ENCODE results near the gene SNX21. TPM values are rescaled to one million over a fixed set of nuclear protein-coding genes. Genes with fewer than 3 reads are reported as not detected.

Gene SNX21
- total and polyA plus RNA-seq, 2 donors (not counting 3 experiments of a cell fraction or from before 2014, with no cell fraction given), result 11.6 to 11.9 TPM

GRCh38 chr20:45887346-45887715, 53.7 kb downstream of the SNX21 start, which contains the start of gene SPATA25:
TSS of gene SPATA25 (minus strand) at chr20:45887622. CDS start at chr20:45887590, 32 bp downstream.
- no peaks in the 10 kb centered on the region for H3K9me3 ChIP-seq (replicated peaks; ENCODE audit: control insufficient read depth, insufficient read depth, low read length)
- intact Hi-C loops (cut with micrococcal nuclease), result no loop called here
- H3K27ac ChIP-seq (ENCODE audit: insufficient read depth, low read depth, low read length), result no peak within 1 kb of the TSS
- CTCF ChIA-PET, result interaction anchor here (1.5 kb wide), 1 partner anchor 63 kb away, joined by 4 read pairs; no protein-coding TSS in a partner anchor
- no peaks in the 10 kb centered on the region for H3K9me1 ChIP-seq (replicated peaks; ENCODE audit: control insufficient read depth, extremely low read depth, insufficient read depth, low read length)
- dilution Hi-C loops (cut with MboI; ENCODE audit: extremely low pct_ligation_motif_present, low sequenced_read_pairs), result no loop called here
- H4K20me1 ChIP-seq (replicated peaks; ENCODE audit: control insufficient read depth, extremely low read depth, insufficient read depth, low read length), result no peaks in the 10 kb centered on the region
- peaks cover 25% of the 10 kb centered on the region for H3K4me1 ChIP-seq (ENCODE audit: control insufficient read depth, extremely low read depth, insufficient read depth, low read length)
- POLR2A ChIA-PET, result no interaction called here
- no TSS peak for BruUV-seq (replicated peaks)
- TF ChIP-seq POLR2AphosphoS5 (IDR thresholded peaks at IDR 0.05; ENCODE audit: insufficient read depth, low read depth, low read length) (no peak), MYC (IDR thresholded peaks at IDR 0.05; ENCODE audit: low read depth, low read length) (no peak), FOS (IDR thresholded peaks at IDR 0.05; ENCODE audit: borderline replicate concordance, insufficient read depth, low read length) (no peak), JUN (IDR thresholded peaks at IDR 0.05; ENCODE audit: borderline replicate concordance, insufficient read depth, insufficient read length, low read depth) (no peak), GATA2 (IDR thresholded peaks at IDR 0.05; ENCODE audit: insufficient read depth, insufficient read length, low read depth, low read length) (no peak), POLR2A (IDR thresholded peaks at IDR 0.05; ENCODE audit: low read depth, low read length) (no peak), EZH2 (IDR thresholded peaks at IDR 0.05; ENCODE audit: borderline replicate concordance, low read depth, low read length, severe bottlenecking) (no peak)
- TF ChIP-seq, protein P1, sequence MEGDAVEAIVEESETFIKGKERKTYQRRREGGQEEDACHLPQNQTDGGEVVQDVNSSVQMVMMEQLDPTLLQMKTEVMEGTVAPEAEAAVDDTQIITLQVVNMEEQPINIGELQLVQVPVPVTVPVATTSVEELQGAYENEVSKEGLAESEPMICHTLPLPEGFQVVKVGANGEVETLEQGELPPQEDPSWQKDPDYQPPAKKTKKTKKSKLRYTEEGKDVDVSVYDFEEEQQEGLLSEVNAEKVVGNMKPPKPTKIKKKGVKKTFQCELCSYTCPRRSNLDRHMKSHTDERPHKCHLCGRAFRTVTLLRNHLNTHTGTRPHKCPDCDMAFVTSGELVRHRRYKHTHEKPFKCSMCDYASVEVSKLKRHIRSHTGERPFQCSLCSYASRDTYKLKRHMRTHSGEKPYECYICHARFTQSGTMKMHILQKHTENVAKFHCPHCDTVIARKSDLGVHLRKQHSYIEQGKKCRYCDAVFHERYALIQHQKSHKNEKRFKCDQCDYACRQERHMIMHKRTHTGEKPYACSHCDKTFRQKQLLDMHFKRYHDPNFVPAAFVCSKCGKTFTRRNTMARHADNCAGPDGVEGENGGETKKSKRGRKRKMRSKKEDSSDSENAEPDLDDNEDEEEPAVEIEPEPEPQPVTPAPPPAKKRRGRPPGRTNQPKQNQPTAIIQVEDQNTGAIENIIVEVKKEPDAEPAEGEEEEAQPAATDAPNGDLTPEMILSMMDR (IDR thresholded peaks at IDR 0.05; ENCODE audit: extremely low read depth in 1 of 2, insufficient read depth in 1 of 2, low read depth in 1 of 2, low read length in 2 of 2), result no peak
- TF ChIP-seq, protein P2, sequence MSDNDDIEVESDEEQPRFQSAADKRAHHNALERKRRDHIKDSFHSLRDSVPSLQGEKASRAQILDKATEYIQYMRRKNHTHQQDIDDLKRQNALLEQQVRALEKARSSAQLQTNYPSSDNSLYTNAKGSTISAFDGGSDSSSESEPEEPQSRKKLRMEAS (IDR thresholded peaks at IDR 0.05; ENCODE audit: insufficient read depth, insufficient read length), result no peak
- H3K27me3 ChIP-seq (ENCODE audit: control insufficient read depth in 2 of 2, insufficient read depth in 2 of 2, low read length in 2 of 2), result no peaks in the 10 kb centered on the region
- H2AFZ ChIP-seq (ENCODE audit: low read depth, low read length), result no peak within 1 kb of the TSS
- no peak for DNase-seq (ENCODE audit: low read depth, low spot score)
- no peak for FAIRE-seq
- peaks cover 12% of the 10 kb centered on the region for H3K79me2 ChIP-seq (ENCODE audit: control insufficient read depth, insufficient read depth, low read length)
- no peak within 1 kb of the TSS for H3K9ac ChIP-seq (replicated peaks; ENCODE audit: extremely low read depth, insufficient read depth, low read length)
- no peak within 1 kb of the TSS for H3K4me2 ChIP-seq (ENCODE audit: insufficient read depth, low read length)
- H3K4me3 ChIP-seq (replicated peaks in 1 of 3; ENCODE audit: insufficient read depth in 1 of 3, low read depth in 1 of 3, low read length in 3 of 3), result no peak within 1 kb of the TSS
- H3K36me3 ChIP-seq (ENCODE audit: control insufficient read depth in 2 of 2, extremely low read depth in 1 of 2, insufficient read depth in 2 of 2, low read length in 2 of 2), result peaks cover 4 to 17% of the 10 kb centered on the region in 2 experiments
